Measurements from ENCODE around the gene RFLNA.

The RFLNA gene, protein sequence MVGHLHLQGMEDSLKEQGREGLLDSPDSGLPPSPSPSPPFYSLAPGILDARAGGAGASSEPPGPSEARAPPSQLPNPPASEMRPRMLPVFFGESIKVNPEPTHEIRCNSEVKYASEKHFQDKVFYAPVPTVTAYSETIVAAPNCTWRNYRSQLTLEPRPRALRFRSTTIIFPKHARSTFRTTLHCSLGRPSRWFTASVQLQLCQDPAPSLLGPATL

GRCh38 chr12:124294780-124295341 is at the start of gene RFLNA:
TSS of gene RFLNA (plus strand) at chr12:124295093. CDS start at chr12:124295430, 337 bp downstream.
- DNase-seq: no peak

DNA sequence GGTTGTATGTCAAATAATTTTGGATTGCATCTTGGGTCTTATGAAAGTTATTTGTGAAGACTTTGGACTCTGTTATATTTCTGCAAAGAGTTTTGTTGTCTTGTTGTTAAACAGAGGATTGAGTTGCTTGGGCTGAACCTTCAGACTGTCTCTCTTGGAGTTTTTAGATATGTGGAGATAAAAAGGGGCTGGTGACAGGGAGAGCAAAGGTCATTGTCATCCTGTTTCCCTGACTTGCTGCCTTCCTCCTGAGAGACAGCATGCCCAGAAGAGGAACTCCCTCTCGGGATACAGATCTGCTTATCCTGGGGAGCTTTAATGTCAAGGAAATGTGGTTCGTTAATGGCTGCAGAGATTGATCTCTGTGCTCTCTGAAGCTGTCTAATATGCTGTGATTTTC is 47.6 kb upstream of the RFLNA start:
- DNase-seq: no peak

GRCh38 chr12:124248941-124249825 is 45.7 kb upstream of the RFLNA start:
- DNase-seq: no peak

- no peak for DNase-seq
Measured at GRCh38 chr12:124251186-124251585, 43.7 kb upstream of the RFLNA start.

GRCh38 chr12:124252964-124253363 is 41.9 kb upstream of the RFLNA start:
- DNase-seq: no peak

- no peak for DNase-seq
Measured at GRCh38 chr12:124254126-124254525, 40.8 kb upstream of the RFLNA start.

DNA sequence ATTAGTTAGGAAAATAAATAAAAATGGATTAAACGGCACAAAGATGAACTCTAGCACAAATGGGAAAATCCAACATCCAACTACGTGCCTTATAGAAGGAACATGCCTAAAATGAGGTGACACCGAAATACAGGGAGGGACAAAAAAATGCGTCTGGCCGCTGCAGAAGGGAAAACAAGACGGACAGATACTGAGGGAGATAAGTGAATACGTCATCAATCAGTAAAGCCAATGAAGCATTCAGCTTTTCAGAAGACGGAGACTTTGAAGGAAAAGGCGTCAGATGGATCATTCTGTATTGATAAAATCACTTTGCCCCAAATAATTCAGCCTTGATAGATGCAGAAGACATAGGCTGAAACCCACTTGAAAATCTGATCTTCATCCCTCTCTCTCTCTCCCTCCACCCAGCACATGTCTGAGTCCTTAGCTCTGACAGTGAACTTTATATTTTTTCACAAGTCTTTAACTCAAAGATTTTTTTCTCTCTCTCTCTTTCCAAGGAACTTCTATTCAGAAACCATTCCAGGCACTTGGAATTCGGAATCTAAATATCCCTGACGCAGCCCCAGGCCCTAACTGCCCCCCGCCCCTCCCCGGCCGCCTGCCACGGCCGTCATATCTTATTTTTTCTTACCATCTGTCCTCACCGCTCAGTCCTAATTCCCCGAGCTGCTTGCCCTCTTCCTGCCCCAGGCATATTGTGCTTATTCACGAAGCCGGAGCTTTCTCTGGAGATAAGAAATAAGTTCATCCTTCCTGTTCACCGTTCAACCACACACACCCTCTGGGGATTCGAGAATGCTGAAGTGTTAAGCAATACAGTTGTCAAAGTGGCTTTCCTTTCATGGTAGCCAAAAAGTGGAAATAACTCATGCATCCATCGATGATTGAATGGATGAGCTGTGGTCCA is 35.5 kb upstream of the RFLNA start:
- no peak for DNase-seq

DNA sequence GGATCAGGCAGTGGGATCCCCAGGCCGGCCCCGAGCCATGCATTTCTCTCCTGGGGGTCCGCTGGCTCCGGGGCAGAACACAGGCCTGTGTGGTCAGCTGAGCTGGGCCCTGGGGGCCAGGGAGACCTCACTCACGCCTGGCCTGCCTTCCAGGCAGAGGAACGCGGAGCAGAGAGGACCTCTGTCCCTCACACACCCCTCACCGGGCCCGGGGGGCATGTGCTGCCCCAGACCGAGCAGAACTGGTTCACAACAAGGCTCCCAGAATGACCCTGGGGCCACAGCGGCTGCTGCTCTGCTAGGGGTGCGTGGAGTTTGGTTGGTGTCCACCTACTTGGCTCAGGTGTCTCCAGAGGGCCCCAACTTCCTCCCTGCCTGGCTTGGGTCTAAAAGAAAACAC is 33.0 kb upstream of the RFLNA start:
- no peak for DNase-seq

GRCh38 chr12:124264089-124264795 is 30.7 kb upstream of the RFLNA start:
- DNase-seq: no peak

DNA sequence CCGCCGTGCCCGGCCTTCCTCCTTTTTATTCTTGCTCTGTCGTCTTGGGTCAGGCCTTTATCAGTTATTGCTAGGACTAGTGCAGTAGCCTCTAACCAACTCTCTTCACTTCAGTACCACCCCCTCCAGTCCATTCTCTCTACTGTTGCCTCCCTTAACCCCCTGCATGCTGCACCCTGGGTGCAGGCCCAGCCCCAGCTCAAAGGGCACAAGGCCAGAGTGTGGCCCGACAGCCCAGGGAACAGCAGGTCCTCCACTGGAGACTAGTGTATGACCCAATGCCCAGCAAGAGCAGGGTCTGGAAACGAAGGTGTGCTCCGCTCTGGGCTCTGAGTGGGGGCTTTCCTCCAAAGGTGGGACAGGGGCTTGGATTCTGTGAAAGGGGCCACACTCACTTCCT is 30.0 kb upstream of the RFLNA start:
- no peak for DNase-seq

- DNase-seq: no peak
Measured at GRCh38 chr12:124267205-124267778, 27.6 kb upstream of the RFLNA start.

DNA sequence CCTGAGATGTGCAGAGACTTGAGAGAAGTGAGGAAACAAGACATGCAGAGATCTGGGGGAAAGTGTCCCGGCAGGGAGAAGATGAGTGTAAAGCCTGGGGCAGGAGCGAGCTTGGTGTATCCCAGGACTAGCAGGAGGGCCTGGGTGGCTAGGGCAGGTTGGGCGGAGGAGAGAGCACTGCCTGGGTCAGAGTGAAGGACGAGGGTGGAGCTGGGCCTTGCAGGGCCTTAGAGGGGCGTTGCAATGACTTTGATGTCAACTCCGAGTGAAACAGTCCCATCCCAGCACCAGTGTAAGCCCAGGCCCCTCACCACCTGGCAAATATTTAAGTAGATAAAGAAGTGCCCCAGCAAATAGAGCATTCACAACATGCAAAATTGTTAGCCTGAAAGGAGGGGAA is 24.2 kb upstream of the RFLNA start:
- DNase-seq: no peak

DNA sequence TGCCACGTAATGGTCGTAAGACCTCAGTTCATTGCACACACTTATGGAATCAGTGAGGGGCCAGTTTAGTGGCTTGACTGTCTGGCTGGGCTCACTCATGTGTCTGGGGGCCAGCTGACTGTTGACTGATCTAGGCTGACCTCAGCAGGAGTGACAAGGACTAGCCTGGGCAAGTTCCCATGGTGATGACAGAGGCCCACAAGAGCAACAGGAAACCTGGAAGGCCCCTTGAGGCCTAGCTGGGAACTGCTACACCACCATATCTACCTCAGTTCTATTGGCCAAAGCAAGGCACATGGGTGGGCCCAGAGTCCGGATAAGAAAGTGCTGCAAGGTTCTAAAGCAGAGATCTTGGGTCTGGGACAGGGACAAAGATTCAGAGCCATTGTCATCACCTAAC is 21.3 kb upstream of the RFLNA start:
- peak; percentile 37 for DNase-seq

DNA sequence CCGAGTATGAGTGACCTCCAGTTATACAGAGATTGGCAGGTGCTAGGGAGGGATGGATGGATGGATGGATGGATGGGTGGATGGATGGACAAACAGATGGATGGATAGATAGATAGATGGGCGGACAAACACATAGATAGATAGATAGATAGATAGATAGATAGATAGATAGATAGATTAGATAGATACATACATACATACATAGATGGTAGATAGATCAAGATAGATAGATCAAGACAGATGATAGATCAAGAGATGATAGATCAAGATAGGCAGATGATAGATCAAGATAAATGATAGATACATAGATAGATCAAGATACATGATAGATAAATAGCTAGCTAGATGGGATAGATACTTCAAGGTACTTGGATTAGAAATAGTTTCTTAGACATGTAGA is 18.6 kb upstream of the RFLNA start:
- no peak for DNase-seq

- no peak for DNase-seq
Measured at GRCh38 chr12:124277394-124278241, 17.3 kb upstream of the RFLNA start.

DNA sequence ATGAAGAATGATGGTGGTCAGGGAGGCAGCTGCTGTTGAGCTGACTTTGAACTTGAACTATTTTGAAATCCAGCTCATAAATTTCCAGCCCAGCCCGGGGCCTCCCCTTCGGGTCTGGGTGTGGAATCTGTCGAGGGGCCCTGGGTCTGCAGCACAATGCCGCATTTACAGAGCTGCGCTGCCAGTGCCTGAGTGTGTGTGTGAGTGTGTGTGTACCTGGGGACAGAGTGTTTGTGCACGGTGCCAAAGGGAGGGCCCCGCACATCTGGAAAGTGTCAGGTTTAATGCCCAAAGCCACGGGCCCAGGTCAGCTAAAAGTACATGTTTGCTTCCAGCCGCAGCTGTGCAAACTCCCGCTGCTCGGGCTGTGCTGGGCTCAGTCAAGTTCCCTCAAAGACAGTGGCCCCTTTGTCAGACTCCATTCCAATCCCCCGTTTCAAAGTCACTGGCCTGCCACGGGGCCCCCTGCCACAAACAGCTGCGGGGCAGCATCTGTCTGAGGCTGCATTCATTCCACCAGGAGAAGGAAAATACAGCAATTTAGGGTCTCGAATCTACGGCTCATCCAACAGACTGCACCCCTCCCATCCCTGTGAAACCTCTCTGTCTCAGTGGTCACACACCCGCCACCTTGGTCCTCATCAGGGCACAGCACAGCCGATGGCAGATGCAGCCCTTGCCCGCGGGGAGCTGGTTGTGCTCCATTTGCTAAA is 16.3 kb upstream of the RFLNA start:
- no peak for DNase-seq

DNA sequence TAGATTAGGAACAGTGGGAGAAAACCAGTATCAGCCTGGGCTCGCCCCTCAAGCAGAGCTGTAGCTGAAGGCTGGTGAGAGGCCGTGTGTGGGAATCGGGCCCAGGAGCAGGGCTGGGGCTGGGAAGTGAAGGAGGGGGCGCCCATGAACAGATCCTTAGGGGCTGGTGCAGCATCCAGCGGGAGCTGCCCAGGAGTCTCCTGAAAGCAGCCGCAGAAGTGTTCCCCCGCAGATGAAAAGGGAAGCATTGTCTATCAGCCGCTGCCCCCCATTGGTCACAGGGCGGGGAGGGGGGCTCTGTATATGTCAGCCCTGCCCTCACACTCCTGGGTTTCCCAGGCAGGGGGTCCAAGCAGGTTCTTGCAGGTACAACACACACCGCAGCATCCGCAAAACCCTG is 15.6 kb upstream of the RFLNA start:
- no peak for DNase-seq

- no peak for DNase-seq
Measured at GRCh38 chr12:124279846-124280360, 15.0 kb upstream of the RFLNA start.

GRCh38 chr12:124281309-124281708 is 13.6 kb upstream of the RFLNA start:
- no peak for DNase-seq

DNA sequence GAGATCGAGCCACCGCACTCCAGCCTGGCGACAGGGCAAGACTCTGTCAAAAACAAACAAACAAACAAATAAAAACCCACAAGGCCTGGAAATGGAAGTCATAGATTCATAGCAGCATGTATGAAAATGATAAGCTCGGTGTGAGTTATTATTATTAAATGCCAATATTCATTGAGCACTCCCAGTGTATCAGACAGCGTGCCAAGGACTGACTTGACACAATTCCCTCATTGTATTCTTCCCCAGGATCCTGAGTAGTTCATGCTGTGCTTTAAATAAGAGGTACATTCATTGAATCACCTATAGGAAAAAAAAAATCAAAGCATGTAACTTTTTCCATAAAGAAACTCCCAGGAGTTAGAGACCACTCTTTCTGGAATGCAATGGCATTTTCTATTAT is 12.6 kb upstream of the RFLNA start:
- DNase-seq: no peak

Data from stimulated activated CD8-positive, alpha-beta memory T cell treated with anti-CD3 and anti-CD28 coated beads, Interleukin-4, amount 100 ng/mL, for 48 hours (primary cell).